WTC11 (cell line): Measurements from ENCODE around the gene MMP17.

ENCODE experiments used
- ETV6 ChIP-seq: sonication (generic); formaldehyde crosslinking; IDR thresholded peaks from 2 replicates; pipeline ENCODE4 v1.8.1; 2022; ENCODE audit warnings: mild to moderate bottlenecking, missing genetic modification reagents
- GTF2I ChIP-seq: fragments of 250-450 bp; sonication (Bioruptor Pico); conservative IDR thresholded peaks from 2 replicates; pipeline ENCODE4 v1.4.0; 2021; ENCODE audit warnings: mild to moderate bottlenecking
- JUN ChIP-seq: sonication (generic); formaldehyde crosslinking; IDR thresholded peaks from 2 replicates; pipeline ENCODE4 v1.8.0; 2023; ENCODE audit warnings: mild to moderate bottlenecking, missing genetic modification reagents
- RORB ChIP-seq: fragments of 250-450 bp; sonication (Bioruptor Pico); IDR thresholded peaks from 2 replicates; pipeline ENCODE4 v1.9.0; 2021; ENCODE audit warnings: mild to moderate bottlenecking
- ZNF416 ChIP-seq: fragments of 250-450 bp; sonication (Bioruptor Pico); IDR thresholded peaks from 2 replicates; pipeline ENCODE4 v1.9.0; 2021; ENCODE audit warnings: mild to moderate bottlenecking, inconsistent platforms
- TF ChIP-seq, protein P1 (sequence below): sonication (generic); formaldehyde crosslinking; IDR thresholded peaks from 2 replicates; pipeline ENCODE4 v1.8.0; 2022; ENCODE audit warnings: mild to moderate bottlenecking, missing genetic modification reagents
- TF ChIP-seq, protein P2 (sequence below): fragments of 200-600 bp; IDR thresholded peaks from 2 replicates; pipeline ENCODE4 v1.8.0; 2022; ENCODE audit warnings: antibody characterized with exemption

DNA sequence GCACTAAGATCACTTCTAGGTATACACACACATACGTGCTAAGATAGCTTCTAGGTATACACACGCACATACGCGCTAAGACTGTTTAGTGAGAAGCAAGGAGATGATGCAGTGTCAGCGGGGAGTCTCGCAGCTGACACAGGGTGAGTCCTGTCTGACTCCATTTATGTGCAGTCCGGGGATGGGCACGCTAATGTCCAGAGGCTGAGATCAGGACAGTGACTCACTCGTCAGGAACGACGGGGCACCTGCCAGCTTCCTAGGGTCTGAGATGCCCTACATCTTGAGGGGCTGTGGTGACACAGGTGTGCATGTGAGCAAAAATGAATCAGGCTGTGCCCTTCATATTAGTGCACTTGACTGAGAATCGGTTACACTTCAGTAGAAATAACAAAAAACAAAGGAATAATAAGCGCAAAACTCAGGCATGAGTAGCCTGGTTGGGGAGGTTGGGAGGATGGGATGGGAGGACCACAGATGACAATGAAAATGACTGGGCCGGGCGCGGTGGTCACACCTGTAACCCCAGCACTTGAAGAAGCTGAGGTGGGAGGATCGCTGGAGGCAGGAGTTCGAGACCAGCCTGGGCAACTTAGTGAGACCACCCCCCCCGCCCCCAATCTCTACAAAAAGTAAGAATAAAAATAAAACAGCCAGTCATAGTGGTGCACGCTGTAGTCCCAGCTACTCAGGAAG, 37.1 kb downstream of the MMP17 start:
- TF ChIP-seq RORB (no peak), GTF2I (CRISPR knock-in tag) (no peak), ETV6 (no peak), ZNF416 (CRISPR knock-in tag) (no peak), JUN (CRISPR knock-in tag) (no peak)
- TF ChIP-seq, protein P1, sequence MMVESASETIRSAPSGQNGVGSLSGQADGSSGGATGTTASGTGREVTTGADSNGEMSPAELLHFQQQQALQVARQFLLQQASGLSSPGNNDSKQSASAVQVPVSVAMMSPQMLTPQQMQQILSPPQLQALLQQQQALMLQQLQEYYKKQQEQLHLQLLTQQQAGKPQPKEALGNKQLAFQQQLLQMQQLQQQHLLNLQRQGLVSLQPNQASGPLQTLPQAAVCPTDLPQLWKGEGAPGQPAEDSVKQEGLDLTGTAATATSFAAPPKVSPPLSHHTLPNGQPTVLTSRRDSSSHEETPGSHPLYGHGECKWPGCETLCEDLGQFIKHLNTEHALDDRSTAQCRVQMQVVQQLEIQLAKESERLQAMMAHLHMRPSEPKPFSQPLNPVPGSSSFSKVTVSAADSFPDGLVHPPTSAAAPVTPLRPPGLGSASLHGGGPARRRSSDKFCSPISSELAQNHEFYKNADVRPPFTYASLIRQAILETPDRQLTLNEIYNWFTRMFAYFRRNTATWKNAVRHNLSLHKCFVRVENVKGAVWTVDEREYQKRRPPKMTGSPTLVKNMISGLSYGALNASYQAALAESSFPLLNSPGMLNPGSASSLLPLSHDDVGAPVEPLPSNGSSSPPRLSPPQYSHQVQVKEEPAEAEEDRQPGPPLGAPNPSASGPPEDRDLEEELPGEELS = no peak
- TF ChIP-seq, protein P2, sequence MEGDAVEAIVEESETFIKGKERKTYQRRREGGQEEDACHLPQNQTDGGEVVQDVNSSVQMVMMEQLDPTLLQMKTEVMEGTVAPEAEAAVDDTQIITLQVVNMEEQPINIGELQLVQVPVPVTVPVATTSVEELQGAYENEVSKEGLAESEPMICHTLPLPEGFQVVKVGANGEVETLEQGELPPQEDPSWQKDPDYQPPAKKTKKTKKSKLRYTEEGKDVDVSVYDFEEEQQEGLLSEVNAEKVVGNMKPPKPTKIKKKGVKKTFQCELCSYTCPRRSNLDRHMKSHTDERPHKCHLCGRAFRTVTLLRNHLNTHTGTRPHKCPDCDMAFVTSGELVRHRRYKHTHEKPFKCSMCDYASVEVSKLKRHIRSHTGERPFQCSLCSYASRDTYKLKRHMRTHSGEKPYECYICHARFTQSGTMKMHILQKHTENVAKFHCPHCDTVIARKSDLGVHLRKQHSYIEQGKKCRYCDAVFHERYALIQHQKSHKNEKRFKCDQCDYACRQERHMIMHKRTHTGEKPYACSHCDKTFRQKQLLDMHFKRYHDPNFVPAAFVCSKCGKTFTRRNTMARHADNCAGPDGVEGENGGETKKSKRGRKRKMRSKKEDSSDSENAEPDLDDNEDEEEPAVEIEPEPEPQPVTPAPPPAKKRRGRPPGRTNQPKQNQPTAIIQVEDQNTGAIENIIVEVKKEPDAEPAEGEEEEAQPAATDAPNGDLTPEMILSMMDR = no peak
